ENCODE measurements around the gene WDR37.
"Not testable (repeated sequence)": the region's sequence is repeated elsewhere in the genome, so short reads cannot be mapped to it uniquely, and the experiment has no call there.

The WDR37 gene

GRCh38 chr10:1101946-1102345 is 45.8 kb downstream of the WDR37 start:
- in situ Hi-C loops (cut with HindIII; ENCODE audit: low sequenced_read_pairs) = no loop called here

GRCh38 chr10:1102416-1102815 is 46.2 kb downstream of the WDR37 start:
- in situ Hi-C loops (cut with HindIII; ENCODE audit: low sequenced_read_pairs) = no loop called here

GRCh38 chr10:1102831-1103230 is 46.6 kb downstream of the WDR37 start:
- in situ Hi-C loops (cut with HindIII; ENCODE audit: low sequenced_read_pairs) = no loop called here

GRCh38 chr10:1103551-1103950 is 47.4 kb downstream of the WDR37 start:
- in situ Hi-C loops (cut with HindIII; ENCODE audit: low sequenced_read_pairs) = no loop called here

- in situ Hi-C loops (cut with HindIII; ENCODE audit: low sequenced_read_pairs) = no loop called here
Measured at GRCh38 chr10:1104971-1105370, 48.8 kb downstream of the WDR37 start.

GRCh38 chr10:1107004-1107403 is 50.8 kb downstream of the WDR37 start:
- in situ Hi-C loops (cut with HindIII; ENCODE audit: low sequenced_read_pairs) = no loop called here

- in situ Hi-C loops (cut with HindIII; ENCODE audit: low sequenced_read_pairs) = no loop called here
Measured at GRCh38 chr10:1107679-1108078, 51.5 kb downstream of the WDR37 start.

- in situ Hi-C loops (cut with HindIII; ENCODE audit: low sequenced_read_pairs) = no loop called here
Measured at GRCh38 chr10:1109795-1110673, 53.8 kb downstream of the WDR37 start.

- in situ Hi-C loops (cut with HindIII; ENCODE audit: low sequenced_read_pairs) = no loop called here
Measured at GRCh38 chr10:1110674-1111119, 54.5 kb downstream of the WDR37 start.

GRCh38 chr10:1114315-1114714 is 58.1 kb downstream of the WDR37 start:
- in situ Hi-C loops (cut with HindIII; ENCODE audit: low sequenced_read_pairs) = no loop called here

GRCh38 chr10:1114719-1115606 is 58.8 kb downstream of the WDR37 start:
- in situ Hi-C loops (cut with HindIII; ENCODE audit: low sequenced_read_pairs) = no loop called here

GRCh38 chr10:1115607-1115955 is 59.4 kb downstream of the WDR37 start:
- in situ Hi-C loops (cut with HindIII; ENCODE audit: low sequenced_read_pairs) = no loop called here

GRCh38 chr10:1116051-1116450 is 59.9 kb downstream of the WDR37 start:
- in situ Hi-C loops (cut with HindIII; ENCODE audit: low sequenced_read_pairs) = no loop called here

GRCh38 chr10:1116696-1117280 is 60.6 kb downstream of the WDR37 start:
- in situ Hi-C loops (cut with HindIII; ENCODE audit: low sequenced_read_pairs) = no loop called here

GRCh38 chr10:1117651-1118050 is 61.5 kb downstream of the WDR37 start:
- in situ Hi-C loops (cut with HindIII; ENCODE audit: low sequenced_read_pairs) = no loop called here

- in situ Hi-C loops (cut with HindIII; ENCODE audit: low sequenced_read_pairs) = not testable (repeated sequence)
Measured at GRCh38 chr10:1118318-1118717, 62.1 kb downstream of the WDR37 start.

GRCh38 chr10:1119027-1119426 is 62.8 kb downstream of the WDR37 start:
- in situ Hi-C loops (cut with HindIII; ENCODE audit: low sequenced_read_pairs) = no loop called here

- in situ Hi-C loops (cut with HindIII; ENCODE audit: low sequenced_read_pairs) = no loop called here
Measured at GRCh38 chr10:1119501-1119900, 63.3 kb downstream of the WDR37 start.

- in situ Hi-C loops (cut with HindIII; ENCODE audit: low sequenced_read_pairs) = no loop called here
Measured at GRCh38 chr10:1120306-1120705, 64.1 kb downstream of the WDR37 start.

- in situ Hi-C loops (cut with HindIII; ENCODE audit: low sequenced_read_pairs) = no loop called here
Measured at GRCh38 chr10:1120801-1121211, 64.6 kb downstream of the WDR37 start.

- in situ Hi-C loops (cut with HindIII; ENCODE audit: low sequenced_read_pairs) = no loop called here
Measured at GRCh38 chr10:1121271-1121970, 65.2 kb downstream of the WDR37 start.
